Measurements from ENCODE around the gene TMC3. TPM values are rescaled to one million over a fixed set of nuclear protein-coding genes. Genes with fewer than 3 reads are reported as not detected.

The TMC3 gene
- total and polyA plus RNA-seq, 2 of the 13 experiments (the other 11 are each of a cell fraction or from before 2014, with no cell fraction given) = not detected

DNA sequence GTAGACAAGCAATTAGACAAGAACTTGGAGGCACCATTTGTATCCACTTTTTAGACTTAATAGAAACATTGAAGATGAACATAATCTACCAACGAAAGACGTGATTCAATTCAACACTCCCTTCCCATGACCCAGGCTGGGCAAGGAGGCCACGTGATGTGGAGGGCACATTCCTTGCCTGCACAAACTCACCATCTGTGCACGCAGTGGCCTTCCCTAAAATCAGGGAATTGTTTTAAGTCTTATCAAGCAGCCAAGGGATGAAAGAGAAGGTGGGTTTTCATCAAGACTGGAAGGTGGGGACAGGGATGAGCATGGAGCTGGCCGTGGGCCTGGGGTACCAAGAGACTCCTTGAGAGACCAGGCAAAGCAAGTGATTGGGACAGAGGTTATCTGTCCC, 63.5 kb downstream of the TMC3 start:
- ChIA-PET CTCF (ENCODE audit: low intra/inter-chr PET ratio, low total read pairs) (no interaction called here), POLR2A (no interaction called here)
- no peak for ATAC-seq
- Histone ChIP-seq H4K20me1 (ENCODE audit: insufficient read depth, low read length) (no peaks in the 10 kb centered on the region), H3K4me2 (ENCODE audit: low read depth, low read length) (no peak overlapping the region), H3K9me3 (ENCODE audit: low read length) (no peaks in the 10 kb centered on the region), H3K36me3 (replicated peaks in 1 of 2; ENCODE audit: control insufficient read depth in 1 of 2, insufficient read depth in 2 of 2, low read length in 2 of 2) (peaks cover 0 to 3% of the 10 kb centered on the region in 2 experiments; a peak in 1 of 5 replicates), H3K4me1 (ENCODE audit: insufficient read depth, low read length) (no peaks in the 10 kb centered on the region), H3K79me2 (ENCODE audit: insufficient read depth, low read length) (no peaks in the 10 kb centered on the region), H2AFZ (ENCODE audit: low read length) (no peak overlapping the region), H3K9ac (ENCODE audit: insufficient read depth, low read depth, low read length) (no peak overlapping the region), H3K27ac (ENCODE audit: extremely low read length, insufficient read depth, low read length) (no peak overlapping the region), H3K27me3 (ENCODE audit: control insufficient read depth in 1 of 2, insufficient read depth in 2 of 2, low read length in 2 of 2) (peaks cover 0 to 5% of the 10 kb centered on the region in 2 experiments; a peak in 1 of 5 replicates), H3K4me3 (replicated peaks in 1 of 3; ENCODE audit: insufficient read depth in 1 of 3, low read depth in 2 of 3, low read length in 3 of 3) (no peak overlapping the region)
- 87% methylated on average over 5 of the region's 5 CpGs for whole genome bisulfite sequencing (ENCODE audit: low lambda C conversion rate)
- intact Hi-C loops (cut with micrococcal nuclease; ENCODE audit: unreplicated experiment) = no loop called here
- no peak for DNase-seq (ENCODE audit: low spot score)
- BruUV-seq (replicated peaks) = no TSS peak
- in situ Hi-C loops (cut with HindIII; ENCODE audit: extremely low pct_ligation_motif_present, low pct_unique_long_range_greater_than_20kb) = no loop called here
- no peak for TF ChIP-seq PATZ1 (CRISPR knock-in tag; IDR thresholded peaks at IDR 0.05)
- FAIRE-seq = no peak

- peaks cover 0 to 5% of the 10 kb centered on the region in 2 experiments; a peak in 1 of 5 replicates for H3K27me3 ChIP-seq (ENCODE audit: control insufficient read depth in 1 of 2, insufficient read depth in 2 of 2, low read length in 2 of 2)
- H3K9ac ChIP-seq (ENCODE audit: insufficient read depth, low read depth, low read length) = no peak overlapping the region
- POLR2A ChIA-PET = no interaction called here
- no peaks in the 10 kb centered on the region for H3K79me2 ChIP-seq (ENCODE audit: insufficient read depth, low read length)
- BruUV-seq (replicated peaks) = no TSS peak
- DNase-seq (ENCODE audit: low spot score) (no peak), ATAC-seq (no peak), FAIRE-seq (no peak)
- CTCF ChIA-PET (ENCODE audit: low intra/inter-chr PET ratio, low total read pairs) = no interaction called here
- no peak overlapping the region for H2AFZ ChIP-seq (ENCODE audit: low read length)
- no peaks in the 10 kb centered on the region for H4K20me1 ChIP-seq (ENCODE audit: insufficient read depth, low read length)
- in situ Hi-C loops (cut with HindIII; ENCODE audit: extremely low pct_ligation_motif_present, low pct_unique_long_range_greater_than_20kb) = no loop called here
- H3K9me3 ChIP-seq (ENCODE audit: low read length) = no peaks in the 10 kb centered on the region
- no peaks in the 10 kb centered on the region for H3K4me1 ChIP-seq (ENCODE audit: insufficient read depth, low read length)
- intact Hi-C loops (cut with micrococcal nuclease; ENCODE audit: unreplicated experiment) = no loop called here
- 91% methylated on average over 8 of the region's 8 CpGs for WGBS (ENCODE audit: low lambda C conversion rate)
- H3K36me3 ChIP-seq (replicated peaks in 1 of 2; ENCODE audit: control insufficient read depth in 1 of 2, insufficient read depth in 2 of 2, low read length in 2 of 2) = peaks cover 0 to 3% of the 10 kb centered on the region in 2 experiments; a peak in 1 of 5 replicates
- H3K4me3 ChIP-seq (replicated peaks in 1 of 3; ENCODE audit: insufficient read depth in 1 of 3, low read depth in 2 of 3, low read length in 3 of 3) = no peak overlapping the region
- no peak overlapping the region for H3K27ac ChIP-seq (ENCODE audit: extremely low read length, insufficient read depth, low read length)
- no peak overlapping the region for H3K4me2 ChIP-seq (ENCODE audit: low read depth, low read length)
- TF ChIP-seq HNRNPLL (IDR thresholded peaks at IDR 0.05; ENCODE audit: low read depth, low read length, poor library complexity, severe bottlenecking) (no peak), ZNF33A (CRISPR knock-in tag; IDR thresholded peaks at IDR 0.05; ENCODE audit: borderline replicate concordance) (no peak), CREM (IDR thresholded peaks at IDR 0.05) (no peak), CREM (CRISPR knock-in tag; IDR thresholded peaks at IDR 0.05) (no peak), DNMT3B (CRISPR knock-in tag; conservative IDR thresholded peaks at IDR 0.05) (no peak), KDM6A (CRISPR knock-in tag; IDR thresholded peaks at IDR 0.05; ENCODE audit: low read depth) (no peak)
Measured at GRCh38 chr15:81309647-81310450, 64.2 kb downstream of the TMC3 start.

All from HepG2 (cell line).